ENCODE measurements around the gene TSPYL4. TPM values are rescaled to one million over a fixed set of nuclear protein-coding genes. Genes with fewer than 3 reads are reported as not detected.
A peak's percentile ranks its signal among the peaks of the same experiment; 100 is the strongest.

The TSPYL4 gene
- polyA plus RNA-seq, 3 donors, result 1.8 to 3.6 (median 2.2) TPM

DNA sequence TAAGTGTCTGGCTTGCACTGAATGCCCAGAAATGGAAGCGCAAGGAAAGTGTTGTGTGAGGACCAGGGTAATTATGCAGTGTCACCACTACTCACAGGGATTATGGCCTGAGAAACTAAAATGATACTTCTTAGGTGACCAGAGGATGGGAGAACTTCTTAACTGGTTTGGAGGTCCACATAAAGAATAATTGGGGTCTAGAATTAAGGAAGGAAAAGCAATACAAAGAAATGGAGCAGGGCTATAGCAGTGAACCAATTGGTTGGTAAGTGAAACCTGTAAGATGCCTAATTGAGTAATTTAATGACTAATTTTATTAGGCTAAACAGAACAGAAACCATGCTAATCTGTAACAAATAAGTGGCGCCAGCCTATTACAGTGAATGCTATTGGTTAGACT, 5.3 kb downstream of the TSPYL4 start:
- no peaks in the 10 kb centered on the region for H4K20me1 ChIP-seq (ENCODE audit: insufficient read depth, low read length)
- Mint-ChIP-seq H3K9me3 (no peaks in the 10 kb centered on the region), H3K27me3 (ENCODE audit: low read depth in 3 of 3) (no peaks in the 10 kb centered on the region), H3K4me1 (peaks cover 20% of the 10 kb centered on the region), H3K4me3 (no peak overlapping the region), H3K27ac (peak overlapping the region in 2 of 7 donors; percentile 41 to 60), H3K36me3 (peaks cover 5 to 10% of the 10 kb centered on the region in 2 donors)
- no peaks in the 10 kb centered on the region for H3K27me3 ChIP-seq (ENCODE audit: control insufficient read depth in 2 of 2, insufficient read depth in 2 of 2, low read length in 2 of 2)
- H3K79me2 ChIP-seq (ENCODE audit: insufficient read depth, low read length), result peaks cover 12% of the 10 kb centered on the region
- H3K4me2 ChIP-seq (replicated peaks; ENCODE audit: extremely low read depth, low read length, poor library complexity, severe bottlenecking), result no peak overlapping the region
- H3K9ac ChIP-seq (ENCODE audit: insufficient read depth, low read length, poor library complexity, severe bottlenecking), result no peak overlapping the region
- DNase-seq, result no peak
- 100% methylated on average over 1 of the region's 2 CpGs for WGBS (ENCODE audit: insufficient coverage)
- H3K4me1 ChIP-seq (ENCODE audit: control insufficient read depth in 1 of 2, insufficient read depth in 2 of 2, low read length in 2 of 2), result peaks cover 7 to 13% of the 10 kb centered on the region in 2 donors
- intact Hi-C loops (cut with micrococcal nuclease), result no loop called here
- H3K9me3 ChIP-seq (replicated peaks in 1 of 2; ENCODE audit: control insufficient read depth in 1 of 2, insufficient read depth in 1 of 2, low read length in 2 of 2), result no peaks in the 10 kb centered on the region
- no peak overlapping the region for H3K4me3 ChIP-seq (replicated peaks in 1 of 3; ENCODE audit: low read depth in 2 of 3, low read length in 3 of 3)
- peaks cover 0 to 13% of the 10 kb centered on the region in 2 donors for H3K36me3 ChIP-seq (replicated peaks in 1 of 2; ENCODE audit: control insufficient read depth in 1 of 2, insufficient read depth in 2 of 2, low read length in 2 of 2)
- TF ChIP-seq, protein P1, sequence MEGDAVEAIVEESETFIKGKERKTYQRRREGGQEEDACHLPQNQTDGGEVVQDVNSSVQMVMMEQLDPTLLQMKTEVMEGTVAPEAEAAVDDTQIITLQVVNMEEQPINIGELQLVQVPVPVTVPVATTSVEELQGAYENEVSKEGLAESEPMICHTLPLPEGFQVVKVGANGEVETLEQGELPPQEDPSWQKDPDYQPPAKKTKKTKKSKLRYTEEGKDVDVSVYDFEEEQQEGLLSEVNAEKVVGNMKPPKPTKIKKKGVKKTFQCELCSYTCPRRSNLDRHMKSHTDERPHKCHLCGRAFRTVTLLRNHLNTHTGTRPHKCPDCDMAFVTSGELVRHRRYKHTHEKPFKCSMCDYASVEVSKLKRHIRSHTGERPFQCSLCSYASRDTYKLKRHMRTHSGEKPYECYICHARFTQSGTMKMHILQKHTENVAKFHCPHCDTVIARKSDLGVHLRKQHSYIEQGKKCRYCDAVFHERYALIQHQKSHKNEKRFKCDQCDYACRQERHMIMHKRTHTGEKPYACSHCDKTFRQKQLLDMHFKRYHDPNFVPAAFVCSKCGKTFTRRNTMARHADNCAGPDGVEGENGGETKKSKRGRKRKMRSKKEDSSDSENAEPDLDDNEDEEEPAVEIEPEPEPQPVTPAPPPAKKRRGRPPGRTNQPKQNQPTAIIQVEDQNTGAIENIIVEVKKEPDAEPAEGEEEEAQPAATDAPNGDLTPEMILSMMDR (IDR thresholded peaks at IDR 0.05), result no peak
- no peak overlapping the region for H3K27ac ChIP-seq (ENCODE audit: low read depth in 1 of 2, low read length in 2 of 2)
- H2AFZ ChIP-seq (ENCODE audit: insufficient read depth, low read depth, low read length, poor library complexity, severe bottlenecking), result no peak overlapping the region

- Histone ChIP-seq H3K4me3 (replicated peaks in 1 of 3; ENCODE audit: low read depth in 2 of 3, low read length in 3 of 3) (no peak overlapping the region), H3K27me3 (ENCODE audit: control insufficient read depth in 2 of 2, insufficient read depth in 2 of 2, low read length in 2 of 2) (no peaks in the 10 kb centered on the region), H4K20me1 (ENCODE audit: insufficient read depth, low read length) (no peaks in the 10 kb centered on the region), H3K9me3 (replicated peaks in 1 of 2; ENCODE audit: control insufficient read depth in 1 of 2, insufficient read depth in 1 of 2, low read length in 2 of 2) (no peaks in the 10 kb centered on the region), H3K79me2 (ENCODE audit: insufficient read depth, low read length) (no peaks in the 10 kb centered on the region), H3K36me3 (replicated peaks in 1 of 2; ENCODE audit: control insufficient read depth in 1 of 2, insufficient read depth in 2 of 2, low read length in 2 of 2) (peaks cover 0 to 13% of the 10 kb centered on the region in 2 donors), H3K9ac (ENCODE audit: insufficient read depth, low read length, poor library complexity, severe bottlenecking) (no peak overlapping the region), H3K4me1 (ENCODE audit: control insufficient read depth in 1 of 2, insufficient read depth in 2 of 2, low read length in 2 of 2) (peaks cover 0 to under 1% of the 10 kb centered on the region in 2 donors), H3K4me2 (replicated peaks; ENCODE audit: extremely low read depth, low read length, poor library complexity, severe bottlenecking) (no peak overlapping the region), H3K27ac (ENCODE audit: low read depth in 1 of 2, low read length in 2 of 2) (no peak overlapping the region), H2AFZ (ENCODE audit: insufficient read depth, low read depth, low read length, poor library complexity, severe bottlenecking) (no peak overlapping the region)
- peaks cover 18% of the 10 kb centered on the region for H3K4me1 Mint-ChIP-seq
- H3K27me3 Mint-ChIP-seq (ENCODE audit: low read depth in 3 of 3), result no peaks in the 10 kb centered on the region
- no peak overlapping the region for H3K27ac Mint-ChIP-seq
- no peak overlapping the region for H3K4me3 Mint-ChIP-seq
- peaks cover 5 to 12% of the 10 kb centered on the region in 2 donors for H3K36me3 Mint-ChIP-seq
- no peak for DNase-seq
- intact Hi-C loops (cut with micrococcal nuclease), result no loop called here
- TF ChIP-seq, protein P1 (IDR thresholded peaks at IDR 0.05), result no peak
- H3K9me3 Mint-ChIP-seq, result no peaks in the 10 kb centered on the region
Observed at GRCh38 chr6:116247285-116247684, 6.6 kb downstream of the TSPYL4 start.

Measured in CD14-positive monocyte (primary cell).